ENCODE data around the gene PDS5A.

GRCh38 chr4:39931441-39931901, 46.2 kb downstream of the PDS5A start:
- no peak for TF ChIP-seq CTCF (IDR thresholded peaks at IDR 0.05)
- no peak for TF ChIP-seq POLR2A (IDR thresholded peaks at IDR 0.05)
